GM21526 (cell line): ENCODE measurements around the gene AGBL5.

Experiments
- ATAC-seq: cut with Tn5 transposase; IDR thresholded peaks from one replicate; pipeline ENCODE4 v1.9.1; 2021; ENCODE audit warnings: moderate library complexity; ENCODE audit not compliant: unreplicated experiment, low FRiP score

Gene AGBL5

GRCh38 chr2:27049422-27050280 is 1.8 kb upstream of the AGBL5 start:
- peak; percentile 16 for ATAC-seq

DNA sequence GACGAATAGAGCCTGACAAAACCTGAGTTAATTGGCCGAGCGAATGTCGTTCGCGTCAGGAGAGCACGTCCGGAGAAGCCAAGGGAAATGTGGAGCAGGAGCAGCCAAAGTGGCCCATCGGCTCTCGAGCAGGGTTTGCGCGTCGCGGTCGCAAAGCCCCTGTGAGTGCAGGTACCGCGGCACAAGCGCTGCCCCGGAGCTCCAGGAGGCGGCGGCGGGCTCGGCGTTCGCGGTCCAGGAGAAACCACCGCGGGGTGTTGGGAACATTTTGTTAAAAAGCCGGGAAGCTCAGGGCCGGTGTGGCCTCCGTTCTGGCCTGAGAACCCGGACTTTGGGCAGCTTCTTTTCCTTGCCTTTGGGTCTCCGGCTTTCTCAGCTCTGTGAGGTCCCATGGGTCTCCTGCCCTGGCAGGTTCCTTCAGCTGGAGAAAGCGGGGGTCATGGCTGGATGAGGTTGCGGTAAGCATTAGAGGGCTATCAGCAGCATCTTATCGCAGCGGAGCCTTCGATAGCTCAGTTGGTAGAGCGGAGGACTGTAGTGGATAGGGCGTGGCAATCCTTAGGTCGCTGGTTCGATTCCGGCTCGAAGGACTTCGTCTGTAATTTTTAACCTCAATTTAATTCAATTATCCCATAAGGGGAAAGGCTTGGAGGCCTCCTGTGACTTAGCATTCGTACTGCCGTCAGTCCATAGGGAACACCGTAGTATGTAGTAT is 1.0 kb upstream of the AGBL5 start:
- ATAC-seq: peak; percentile 45

GRCh38 chr2:27051902-27052645 is 606 bp downstream of the AGBL5 start:
- no peak for ATAC-seq

DNA sequence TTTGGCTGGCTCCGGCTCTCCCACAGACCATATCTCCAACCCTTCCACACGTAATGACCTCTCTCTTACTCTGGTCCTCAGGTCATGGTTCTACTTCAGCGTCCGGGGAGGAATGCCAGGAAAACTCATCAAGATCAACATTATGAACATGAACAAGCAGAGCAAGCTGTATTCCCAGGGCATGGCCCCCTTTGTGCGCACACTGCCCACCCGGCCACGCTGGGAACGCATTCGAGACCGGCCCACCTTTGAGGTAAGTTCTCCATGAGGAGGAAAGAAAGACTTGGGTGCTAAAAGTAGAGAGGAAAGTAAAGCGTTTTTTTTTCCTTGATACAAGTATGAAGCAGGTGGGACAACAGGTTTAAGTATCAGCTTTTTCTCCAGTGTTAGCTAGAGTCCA is 1.9 kb downstream of the AGBL5 start:
- no peak for ATAC-seq

- ATAC-seq: no peak
Observed at GRCh38 chr2:27053776-27054175, 2.3 kb downstream of the AGBL5 start.

GRCh38 chr2:27054721-27055120 is 3.3 kb downstream of the AGBL5 start:
- ATAC-seq: no peak

GRCh38 chr2:27057184-27057583 is 5.7 kb downstream of the AGBL5 start:
- ATAC-seq: no peak

GRCh38 chr2:27058210-27058609 is 6.7 kb downstream of the AGBL5 start:
- ATAC-seq: no peak

- ATAC-seq: no peak
Observed at GRCh38 chr2:27059141-27059820, 7.8 kb downstream of the AGBL5 start.

- ATAC-seq: no peak
Observed at GRCh38 chr2:27060323-27060722, 8.9 kb downstream of the AGBL5 start.

- no peak for ATAC-seq
Observed at GRCh38 chr2:27065128-27065527, 13.7 kb downstream of the AGBL5 start.

DNA sequence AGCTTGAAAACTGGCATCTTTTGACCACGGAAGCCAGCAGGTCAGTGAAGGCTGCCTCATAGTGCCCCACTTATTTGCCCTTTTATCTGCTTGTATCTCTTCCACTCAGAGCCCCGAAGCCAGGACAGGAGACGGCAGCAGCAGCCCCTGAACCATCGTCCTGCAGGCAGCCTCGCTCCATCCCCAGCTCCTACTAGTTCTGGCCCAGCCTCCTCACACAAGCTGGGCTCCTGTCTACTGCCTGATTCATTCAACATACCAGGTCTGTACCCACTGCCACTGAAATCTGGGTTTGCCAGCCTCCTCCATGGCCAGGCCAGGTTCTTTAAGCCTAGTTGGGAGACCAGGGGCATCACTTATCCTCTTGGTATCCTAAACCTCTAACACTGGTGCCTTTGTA is 15.9 kb downstream of the AGBL5 start:
- no peak for ATAC-seq

- ATAC-seq: no peak
Observed at GRCh38 chr2:27069436-27069835, 18.0 kb downstream of the AGBL5 start.

GRCh38 chr2:27069961-27070618 is 18.6 kb downstream of the AGBL5 start:
- no peak for ATAC-seq

GRCh38 chr2:27070653-27071276 is 19.3 kb downstream of the AGBL5 start:
- no peak for ATAC-seq

- peak; percentile 68 for ATAC-seq
Observed at GRCh38 chr2:27071277-27071989, 20.0 kb downstream of the AGBL5 start, which contains the start of gene OST4. Gene OST4, minus strand, starts transcription at chr2:27071654.

DNA sequence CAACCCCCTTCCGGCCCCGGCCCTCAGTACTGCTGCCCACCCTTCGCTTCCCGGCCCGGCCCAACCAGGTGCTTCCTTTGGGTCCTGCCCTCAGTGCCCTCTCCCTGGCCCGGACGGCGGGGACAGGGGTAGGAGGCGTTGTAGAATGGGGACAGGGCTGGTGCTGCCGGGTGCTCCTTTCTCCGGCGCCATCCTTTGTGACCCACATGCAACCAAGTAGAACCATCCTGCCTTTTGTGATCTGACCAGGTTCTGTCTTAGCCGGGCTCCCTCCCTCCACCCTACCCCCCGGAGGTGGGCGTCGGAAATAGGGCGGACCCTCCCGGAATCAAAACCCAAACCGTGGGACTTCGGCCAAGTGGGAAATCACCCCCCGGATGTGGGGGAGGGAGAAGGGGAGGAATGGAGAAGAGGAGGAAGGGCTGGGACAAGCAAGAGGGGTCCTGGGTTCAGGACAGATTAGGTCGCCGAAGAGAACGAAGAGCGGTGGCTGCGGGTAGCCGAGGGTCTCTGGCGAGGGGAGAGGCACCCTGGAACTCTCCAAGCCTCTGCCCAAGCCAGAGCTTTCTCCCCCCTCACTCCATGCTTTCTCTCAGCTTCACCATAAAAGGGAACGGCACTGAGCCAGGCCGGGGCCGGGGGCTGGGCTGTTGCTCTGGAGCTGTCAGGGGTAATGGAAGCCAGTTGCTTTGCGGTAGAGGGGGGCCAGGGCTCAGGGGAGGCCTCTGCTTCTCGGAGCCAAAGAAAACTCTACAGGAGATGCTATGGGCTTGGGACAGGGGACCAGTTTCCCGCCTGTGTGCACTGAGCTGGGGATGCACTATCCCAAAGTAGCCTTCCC is 20.7 kb downstream of the AGBL5 start:
- ATAC-seq: peak; percentile 31

- ATAC-seq: no peak
Observed at GRCh38 chr2:27072920-27073319, 21.5 kb downstream of the AGBL5 start.
